OCI-LY3 (cell line): ENCODE results near the gene GAL3ST1.
"Not testable (repeated sequence)": the region's sequence is repeated elsewhere in the genome, so short reads cannot be mapped to it uniquely, and the experiment has no call there.

Source experiments
- H2AFZ ChIP-seq: fragments of 200-600, 300-600 bp; shearing (Covaris generic); 2 replicates; pipeline ENCODE4 v1.6.0; 2014; ENCODE audit warnings: antibody characterized with exemption, low read depth, low read length
- H3K27ac ChIP-seq: fragments of 200-600, 300-600 bp; sonication (generic); 2 replicates; pipeline ENCODE4 v1.5.1; 2014; ENCODE audit warnings: mild to moderate bottlenecking, low read length, moderate library complexity, mixed read lengths
- H3K27me3 ChIP-seq: fragments of 200-600, 300-600 bp; sonication (generic); 2 replicates; pipeline ENCODE4 v1.6.1; 2014; ENCODE audit warnings: low read depth, low read length, mixed read lengths
- H3K36me3 ChIP-seq: fragments of 200-600, 300-600 bp; sonication (generic); replicated peaks from 2 replicates; pipeline ENCODE3; 2014; ENCODE audit warnings: low read depth, low read length, mixed read lengths
- H3K4me1 ChIP-seq: fragments of 300-600, 200-600 bp; sonication (generic); 2 replicates; pipeline ENCODE4 v1.6.1; 2014; ENCODE audit warnings: low read length, mixed read lengths
- H3K4me2 ChIP-seq: fragments of 200-600, 300-600 bp; sonication (generic); 2 replicates; pipeline ENCODE4 v1.6.1; 2014; ENCODE audit warnings: low read length, mixed read lengths
- H3K4me3 ChIP-seq: fragments of 300-600, 200-600 bp; sonication (generic); 2 replicates; pipeline ENCODE4 v1.5.1; 2014; ENCODE audit warnings: antibody characterized with exemption, mild to moderate bottlenecking, low read length, moderate library complexity
- H3K79me2 ChIP-seq: fragments of 300-600, 200-600 bp; shearing (Covaris generic); 2 replicates; pipeline ENCODE4 v1.6.1; 2014; ENCODE audit warnings: mild to moderate bottlenecking, low read length, mixed read lengths
- H3K9ac ChIP-seq: fragments of 300-600, 200-600 bp; shearing (Covaris generic); 2 replicates; pipeline ENCODE4 v1.6.0; 2014; ENCODE audit warnings: mild to moderate bottlenecking, low read length, moderate library complexity
- H3K9me3 ChIP-seq: fragments of 200-600, 300-600 bp; shearing (Covaris generic); 2 replicates; pipeline ENCODE4 v1.6.1; 2014; ENCODE audit warnings: low read length, mixed read lengths; ENCODE audit not compliant: insufficient read depth
- H4K20me1 ChIP-seq: fragments of 200-600, 300-600 bp; sonication (generic); 2 replicates; pipeline ENCODE4 v1.6.1; 2016; ENCODE audit warnings: low read length, mixed read lengths; ENCODE audit not compliant: insufficient read depth
- EZH2phosphoT487 ChIP-seq: fragments of 200-600 bp; shearing (Covaris generic); IDR thresholded peaks from 2 replicates; pipeline ENCODE4 v1.6.1; 2018; ENCODE audit warnings: antibody characterized with exemption, mixed run types, low read depth
- TF ChIP-seq, protein P1 (sequence below): fragments of 200-600, 300-600 bp; sonication (generic); IDR thresholded peaks from 2 replicates; pipeline ENCODE4 v1.5.1; 2014; ENCODE audit warnings: antibody characterized with exemption, low read length, low read depth

Gene GAL3ST1, protein sequence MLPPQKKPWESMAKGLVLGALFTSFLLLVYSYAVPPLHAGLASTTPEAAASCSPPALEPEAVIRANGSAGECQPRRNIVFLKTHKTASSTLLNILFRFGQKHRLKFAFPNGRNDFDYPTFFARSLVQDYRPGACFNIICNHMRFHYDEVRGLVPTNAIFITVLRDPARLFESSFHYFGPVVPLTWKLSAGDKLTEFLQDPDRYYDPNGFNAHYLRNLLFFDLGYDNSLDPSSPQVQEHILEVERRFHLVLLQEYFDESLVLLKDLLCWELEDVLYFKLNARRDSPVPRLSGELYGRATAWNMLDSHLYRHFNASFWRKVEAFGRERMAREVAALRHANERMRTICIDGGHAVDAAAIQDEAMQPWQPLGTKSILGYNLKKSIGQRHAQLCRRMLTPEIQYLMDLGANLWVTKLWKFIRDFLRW

DNA sequence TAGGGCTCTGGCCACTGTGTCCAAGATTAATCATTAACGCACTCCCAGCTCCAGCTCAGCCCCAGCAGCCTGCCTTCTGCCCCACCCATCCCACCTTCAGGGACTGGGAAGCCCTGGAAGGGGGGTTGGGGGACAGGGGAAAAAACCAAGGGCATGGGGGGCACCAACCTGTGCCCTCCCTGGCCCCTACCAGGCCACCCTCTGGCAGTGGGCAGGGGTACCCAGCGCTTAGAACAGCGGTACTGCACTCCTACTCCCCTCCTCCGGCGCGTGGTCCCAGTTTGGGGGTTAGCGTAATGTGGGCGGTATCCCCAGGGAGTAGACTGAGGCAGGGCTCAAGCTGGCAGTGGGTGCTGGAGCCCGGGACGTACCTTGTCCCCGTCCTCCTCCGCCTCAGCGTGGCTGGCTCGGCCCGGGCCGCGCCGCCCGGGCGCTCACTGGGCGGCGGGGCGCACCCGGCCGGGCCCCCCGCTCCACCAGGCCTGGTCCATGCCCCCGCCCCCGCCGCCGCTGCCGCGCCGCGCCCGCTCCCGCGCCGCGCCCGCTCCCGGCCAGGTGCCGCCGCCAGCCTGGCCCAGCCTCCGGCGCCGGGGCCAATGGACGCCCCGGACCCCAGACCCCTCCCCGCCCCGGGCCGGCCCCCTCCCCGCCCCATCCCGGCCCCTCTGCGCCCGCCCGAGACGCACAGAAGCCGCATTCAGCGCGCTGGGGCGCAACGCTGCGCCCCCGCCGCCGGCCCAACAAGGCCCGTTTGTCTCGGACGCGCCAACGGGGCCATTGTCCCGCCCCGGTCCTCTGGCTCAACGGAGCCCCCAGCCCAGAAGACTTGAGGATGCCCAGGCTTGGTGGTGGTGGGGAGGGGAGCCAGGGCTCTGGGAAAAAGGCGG lies at the start of gene GAL3ST1:
Gene GAL3ST1 (minus strand): TSS at position 571 of the 887 bp plus-strand sequence. CDS start 17,273 bp downstream, outside the sequence.
- Histone ChIP-seq H2AFZ (no peak within 1 kb of the TSS), H3K9ac (no peak within 1 kb of the TSS), H3K4me3 (no peak within 1 kb of the TSS), H3K4me2 (no peak within 1 kb of the TSS), H3K79me2 (no peaks in the 10 kb centered on the region), H4K20me1 (0 out of 2 replicates have a peak, but pooled peaks cover 8% of the 10 kb centered on the region), H3K27ac (no peak within 1 kb of the TSS), H3K36me3 (peaks cover 29% of the 10 kb centered on the region), H3K27me3 (0 out of 2 replicates have a peak, but pooled peaks cover 3% of the 10 kb centered on the region), H3K4me1 (no peaks in the 10 kb centered on the region), H3K9me3 (no peaks in the 10 kb centered on the region)
- no peak for TF ChIP-seq EZH2phosphoT487
- TF ChIP-seq, protein P1, sequence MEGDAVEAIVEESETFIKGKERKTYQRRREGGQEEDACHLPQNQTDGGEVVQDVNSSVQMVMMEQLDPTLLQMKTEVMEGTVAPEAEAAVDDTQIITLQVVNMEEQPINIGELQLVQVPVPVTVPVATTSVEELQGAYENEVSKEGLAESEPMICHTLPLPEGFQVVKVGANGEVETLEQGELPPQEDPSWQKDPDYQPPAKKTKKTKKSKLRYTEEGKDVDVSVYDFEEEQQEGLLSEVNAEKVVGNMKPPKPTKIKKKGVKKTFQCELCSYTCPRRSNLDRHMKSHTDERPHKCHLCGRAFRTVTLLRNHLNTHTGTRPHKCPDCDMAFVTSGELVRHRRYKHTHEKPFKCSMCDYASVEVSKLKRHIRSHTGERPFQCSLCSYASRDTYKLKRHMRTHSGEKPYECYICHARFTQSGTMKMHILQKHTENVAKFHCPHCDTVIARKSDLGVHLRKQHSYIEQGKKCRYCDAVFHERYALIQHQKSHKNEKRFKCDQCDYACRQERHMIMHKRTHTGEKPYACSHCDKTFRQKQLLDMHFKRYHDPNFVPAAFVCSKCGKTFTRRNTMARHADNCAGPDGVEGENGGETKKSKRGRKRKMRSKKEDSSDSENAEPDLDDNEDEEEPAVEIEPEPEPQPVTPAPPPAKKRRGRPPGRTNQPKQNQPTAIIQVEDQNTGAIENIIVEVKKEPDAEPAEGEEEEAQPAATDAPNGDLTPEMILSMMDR, result no peak

DNA sequence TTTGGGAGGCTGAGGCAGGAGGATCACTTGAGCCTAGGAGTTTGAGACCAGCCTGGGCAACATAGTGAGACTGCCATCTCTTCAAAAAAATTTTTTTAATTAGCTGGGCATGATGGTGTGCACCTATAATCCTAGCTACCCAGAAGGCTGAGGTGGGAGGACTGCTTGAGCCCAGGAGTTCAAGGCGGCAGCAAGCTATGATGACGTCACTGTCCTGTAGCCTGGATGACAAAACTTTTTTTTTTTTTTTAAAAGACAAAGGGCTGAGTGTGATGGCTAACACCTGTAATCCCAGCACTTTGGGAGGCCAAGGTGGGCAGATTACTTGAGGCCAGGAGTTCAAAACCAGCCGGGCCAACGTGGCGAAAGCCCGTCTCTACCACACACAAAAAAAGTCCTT lies 45.4 kb upstream of the GAL3ST1 start:
- not testable (repeated sequence) for H3K79me2 ChIP-seq, H3K4me3 ChIP-seq, H3K9me3 ChIP-seq, H4K20me1 ChIP-seq, H3K4me1 ChIP-seq, H3K9ac ChIP-seq, H2AFZ ChIP-seq, H3K27me3 ChIP-seq, H3K4me2 ChIP-seq, H3K36me3 ChIP-seq, H3K27ac ChIP-seq

- Histone ChIP-seq H3K27me3 (no peaks in the 10 kb centered on the region), H3K36me3 (no peaks in the 10 kb centered on the region), H4K20me1 (no peaks in the 10 kb centered on the region), H3K79me2 (no peaks in the 10 kb centered on the region), H2AFZ (no peak overlapping the region), H3K27ac (no peak overlapping the region), H3K4me1 (peaks cover 5% of the 10 kb centered on the region), H3K4me2 (no peak overlapping the region), H3K9me3 (no peaks in the 10 kb centered on the region), H3K9ac (no peak overlapping the region), H3K4me3 (no peak overlapping the region)
- no peak for TF ChIP-seq EZH2phosphoT487
- TF ChIP-seq, protein P1, result no peak
These were observed 43.4 kb upstream of the GAL3ST1 start for GRCh38 chr22:30617819-30618218.

DNA sequence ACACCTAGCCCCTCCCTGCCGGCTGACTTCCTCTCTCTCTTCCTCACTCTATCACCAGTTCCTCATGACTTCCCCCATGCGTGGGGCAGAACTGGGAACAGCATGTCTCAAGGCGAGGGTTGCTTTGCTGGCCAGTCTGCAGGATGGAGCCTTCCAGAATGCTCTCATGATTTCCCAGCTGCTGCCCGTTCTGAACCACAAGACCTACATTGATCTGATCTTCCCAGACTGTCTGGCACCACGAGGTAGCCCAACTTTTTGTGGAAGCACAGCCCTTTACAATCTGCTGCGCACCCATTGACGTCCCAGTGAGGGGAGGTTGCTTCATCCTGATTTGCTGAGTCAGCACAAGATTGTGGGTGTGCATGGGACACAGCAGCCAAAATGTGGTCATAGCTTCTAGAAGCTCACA lies 41.1 kb upstream of the GAL3ST1 start:
- no peak overlapping the region for H3K4me2 ChIP-seq
- H3K27me3 ChIP-seq, result no peaks in the 10 kb centered on the region
- no peak overlapping the region for H3K27ac ChIP-seq
- TF ChIP-seq EZH2phosphoT487, result no peak
- TF ChIP-seq, protein P1, result no peak
- H4K20me1 ChIP-seq, result no peaks in the 10 kb centered on the region
- no peak overlapping the region for H3K4me3 ChIP-seq
- H3K9me3 ChIP-seq, result no peaks in the 10 kb centered on the region
- no peak overlapping the region for H2AFZ ChIP-seq
- no peaks in the 10 kb centered on the region for H3K36me3 ChIP-seq
- no peak overlapping the region for H3K9ac ChIP-seq
- no peaks in the 10 kb centered on the region for H3K79me2 ChIP-seq
- peaks cover 5% of the 10 kb centered on the region for H3K4me1 ChIP-seq
